GM18519 (cell line): ENCODE data around the gene GUK1.
"Not testable (repeated sequence)": the region's sequence is repeated elsewhere in the genome, so short reads cannot be mapped to it uniquely, and the experiment has no call there.

Experiments used
- ATAC-seq: cut with Tn5 transposase; IDR thresholded peaks from one replicate; pipeline ENCODE4 v1.9.1; 2021; ENCODE audit warnings: mild to moderate bottlenecking, moderate library complexity; ENCODE audit not compliant: unreplicated experiment, low FRiP score

Gene GUK1

GRCh38 chr1:228104526-228105269 lies 35.4 kb upstream of the GUK1 start:
- no peak for ATAC-seq

- ATAC-seq = no peak
Measured at GRCh38 chr1:228105270-228105995, 34.6 kb upstream of the GUK1 start.

GRCh38 chr1:228105996-228106799 lies 33.9 kb upstream of the GUK1 start:
- ATAC-seq = no peak

- no peak for ATAC-seq
Measured at GRCh38 chr1:228106800-228107054, 33.4 kb upstream of the GUK1 start.

GRCh38 chr1:228107636-228108035 lies 32.4 kb upstream of the GUK1 start:
- no peak for ATAC-seq

- ATAC-seq = no peak
Measured at GRCh38 chr1:228108055-228108690, 31.9 kb upstream of the GUK1 start.

GRCh38 chr1:228108742-228109072 lies 31.4 kb upstream of the GUK1 start:
- no peak for ATAC-seq

GRCh38 chr1:228109073-228109961 lies 30.8 kb upstream of the GUK1 start, which contains the start of gene MRPL55:
Gene MRPL55 (minus strand): TSS chr1:228109299. CDS start chr1:228108260, 1,039 bp downstream.
- peak; percentile 82 for ATAC-seq

- no peak for ATAC-seq
Measured at GRCh38 chr1:228109962-228110488, 30.1 kb upstream of the GUK1 start.

GRCh38 chr1:228110556-228110955 lies 29.5 kb upstream of the GUK1 start:
- no peak for ATAC-seq

GRCh38 chr1:228111315-228111714 lies 28.8 kb upstream of the GUK1 start:
- not testable (repeated sequence) for ATAC-seq

- no peak for ATAC-seq
Measured at GRCh38 chr1:228112167-228112566, 27.9 kb upstream of the GUK1 start.

- no peak for ATAC-seq
Measured at GRCh38 chr1:228112617-228113016, 27.5 kb upstream of the GUK1 start.

- ATAC-seq = no peak
Measured at GRCh38 chr1:228114827-228115226, 25.3 kb upstream of the GUK1 start.

- no peak for ATAC-seq
Measured at GRCh38 chr1:228117335-228117734, 22.7 kb upstream of the GUK1 start.

GRCh38 chr1:228118040-228118439 lies 22.0 kb upstream of the GUK1 start:
- ATAC-seq = no peak

- ATAC-seq = no peak
Measured at GRCh38 chr1:228120351-228120750, 19.7 kb upstream of the GUK1 start.

- no peak for ATAC-seq
Measured at GRCh38 chr1:228120857-228121489, 19.1 kb upstream of the GUK1 start.

- ATAC-seq = no peak
Measured at GRCh38 chr1:228122921-228123441, 17.1 kb upstream of the GUK1 start.
